ENCODE measurements around the gene NUMB. TPM values are rescaled to one million over a fixed set of nuclear protein-coding genes. Genes with fewer than 3 reads are reported as not detected.

NUMB gene
- total and polyA plus RNA-seq, 4 donors: 21.2 to 45.8 (median 26.1) TPM

DNA sequence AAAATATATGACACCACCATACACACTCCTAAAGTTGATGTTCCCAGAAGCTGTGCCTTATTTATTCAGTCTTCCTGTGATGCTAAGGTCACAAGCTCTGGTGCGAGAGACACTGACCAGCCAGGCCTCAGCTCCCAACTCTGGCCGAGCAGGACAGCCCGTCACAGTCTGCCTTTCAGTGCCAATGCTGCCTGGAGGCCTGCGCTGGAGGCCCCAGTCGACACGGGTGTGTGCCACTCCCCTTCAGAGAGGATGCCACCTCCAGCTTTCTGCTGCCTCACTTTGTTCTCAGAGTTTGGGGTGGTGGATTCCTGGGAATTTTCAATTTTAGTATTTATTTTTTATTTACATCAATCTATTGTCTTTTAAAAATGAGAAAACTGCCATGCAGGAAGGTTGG is 228.3 kb downstream of the NUMB start:
- Histone ChIP-seq H3K9me3 (ENCODE audit: control insufficient read depth in 4 of 4, low read length in 3 of 4) (no peaks in the 10 kb centered on the region), H3K4me3 (ENCODE audit: low read depth in 1 of 3, low read length in 3 of 3) (no peak overlapping the region), H3K9ac (ENCODE audit: low read depth in 1 of 2, low read length in 2 of 2) (no peak overlapping the region), H3K27ac (ENCODE audit: low read depth in 1 of 2, low read length in 2 of 2) (no peak overlapping the region), H3K36me3 (ENCODE audit: control insufficient read depth in 4 of 4, insufficient read depth in 3 of 4, low read depth in 1 of 4, low read length in 3 of 4) (peaks cover 0 to 4% (median 3%) of the 10 kb centered on the region in 4 donors), H3K27me3 (ENCODE audit: control insufficient read depth in 4 of 4, insufficient read depth in 4 of 4, low read length in 3 of 4) (no peaks in the 10 kb centered on the region), H3K4me1 (ENCODE audit: control insufficient read depth in 4 of 4, insufficient read depth in 4 of 4, low read length in 3 of 4) (no peaks in the 10 kb centered on the region)
- no peak for DNase-seq (ENCODE audit: low spot score)
- 96% methylated on average over 6 of the region's 6 CpGs for WGBS
- TF ChIP-seq NR2F2 (IDR thresholded peaks at IDR 0.05): no peak
- TF ChIP-seq, protein P1, sequence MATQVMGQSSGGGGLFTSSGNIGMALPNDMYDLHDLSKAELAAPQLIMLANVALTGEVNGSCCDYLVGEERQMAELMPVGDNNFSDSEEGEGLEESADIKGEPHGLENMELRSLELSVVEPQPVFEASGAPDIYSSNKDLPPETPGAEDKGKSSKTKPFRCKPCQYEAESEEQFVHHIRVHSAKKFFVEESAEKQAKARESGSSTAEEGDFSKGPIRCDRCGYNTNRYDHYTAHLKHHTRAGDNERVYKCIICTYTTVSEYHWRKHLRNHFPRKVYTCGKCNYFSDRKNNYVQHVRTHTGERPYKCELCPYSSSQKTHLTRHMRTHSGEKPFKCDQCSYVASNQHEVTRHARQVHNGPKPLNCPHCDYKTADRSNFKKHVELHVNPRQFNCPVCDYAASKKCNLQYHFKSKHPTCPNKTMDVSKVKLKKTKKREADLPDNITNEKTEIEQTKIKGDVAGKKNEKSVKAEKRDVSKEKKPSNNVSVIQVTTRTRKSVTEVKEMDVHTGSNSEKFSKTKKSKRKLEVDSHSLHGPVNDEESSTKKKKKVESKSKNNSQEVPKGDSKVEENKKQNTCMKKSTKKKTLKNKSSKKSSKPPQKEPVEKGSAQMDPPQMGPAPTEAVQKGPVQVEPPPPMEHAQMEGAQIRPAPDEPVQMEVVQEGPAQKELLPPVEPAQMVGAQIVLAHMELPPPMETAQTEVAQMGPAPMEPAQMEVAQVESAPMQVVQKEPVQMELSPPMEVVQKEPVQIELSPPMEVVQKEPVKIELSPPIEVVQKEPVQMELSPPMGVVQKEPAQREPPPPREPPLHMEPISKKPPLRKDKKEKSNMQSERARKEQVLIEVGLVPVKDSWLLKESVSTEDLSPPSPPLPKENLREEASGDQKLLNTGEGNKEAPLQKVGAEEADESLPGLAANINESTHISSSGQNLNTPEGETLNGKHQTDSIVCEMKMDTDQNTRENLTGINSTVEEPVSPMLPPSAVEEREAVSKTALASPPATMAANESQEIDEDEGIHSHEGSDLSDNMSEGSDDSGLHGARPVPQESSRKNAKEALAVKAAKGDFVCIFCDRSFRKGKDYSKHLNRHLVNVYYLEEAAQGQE (IDR thresholded peaks at IDR 0.05): no peak
- TF ChIP-seq, protein P2, sequence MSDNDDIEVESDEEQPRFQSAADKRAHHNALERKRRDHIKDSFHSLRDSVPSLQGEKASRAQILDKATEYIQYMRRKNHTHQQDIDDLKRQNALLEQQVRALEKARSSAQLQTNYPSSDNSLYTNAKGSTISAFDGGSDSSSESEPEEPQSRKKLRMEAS (IDR thresholded peaks at IDR 0.05): no peak
- TF ChIP-seq FOXA1 (IDR thresholded peaks at IDR 0.05): no peak
- no peak for TF ChIP-seq JUND (IDR thresholded peaks at IDR 0.05)
- TF ChIP-seq EGR1 (IDR thresholded peaks at IDR 0.05; ENCODE audit: low read depth in 2 of 2): no peak
- TF ChIP-seq, protein P3, sequence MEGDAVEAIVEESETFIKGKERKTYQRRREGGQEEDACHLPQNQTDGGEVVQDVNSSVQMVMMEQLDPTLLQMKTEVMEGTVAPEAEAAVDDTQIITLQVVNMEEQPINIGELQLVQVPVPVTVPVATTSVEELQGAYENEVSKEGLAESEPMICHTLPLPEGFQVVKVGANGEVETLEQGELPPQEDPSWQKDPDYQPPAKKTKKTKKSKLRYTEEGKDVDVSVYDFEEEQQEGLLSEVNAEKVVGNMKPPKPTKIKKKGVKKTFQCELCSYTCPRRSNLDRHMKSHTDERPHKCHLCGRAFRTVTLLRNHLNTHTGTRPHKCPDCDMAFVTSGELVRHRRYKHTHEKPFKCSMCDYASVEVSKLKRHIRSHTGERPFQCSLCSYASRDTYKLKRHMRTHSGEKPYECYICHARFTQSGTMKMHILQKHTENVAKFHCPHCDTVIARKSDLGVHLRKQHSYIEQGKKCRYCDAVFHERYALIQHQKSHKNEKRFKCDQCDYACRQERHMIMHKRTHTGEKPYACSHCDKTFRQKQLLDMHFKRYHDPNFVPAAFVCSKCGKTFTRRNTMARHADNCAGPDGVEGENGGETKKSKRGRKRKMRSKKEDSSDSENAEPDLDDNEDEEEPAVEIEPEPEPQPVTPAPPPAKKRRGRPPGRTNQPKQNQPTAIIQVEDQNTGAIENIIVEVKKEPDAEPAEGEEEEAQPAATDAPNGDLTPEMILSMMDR (IDR thresholded peaks at IDR 0.05; ENCODE audit: low read depth, low read length, missing input control): no peak
- no peak for TF ChIP-seq RAD21 (IDR thresholded peaks at IDR 0.05)
- TF ChIP-seq HNF4A (conservative IDR thresholded peaks at IDR 0.05): no peak
- TF ChIP-seq TAF1 (conservative IDR thresholded peaks at IDR 0.05): no peak
- no peak for TF ChIP-seq HNF4G (IDR thresholded peaks at IDR 0.05)
- TF ChIP-seq GABPA (IDR thresholded peaks at IDR 0.05 in 1 of 2, conservative IDR thresholded peaks at IDR 0.05 in 1 of 2): no peak
- no peak for TF ChIP-seq RXRA (IDR thresholded peaks at IDR 0.05)
- TF ChIP-seq YY1 (IDR thresholded peaks at IDR 0.05): no peak
- no peak for TF ChIP-seq SP1 (IDR thresholded peaks at IDR 0.05)

DNA sequence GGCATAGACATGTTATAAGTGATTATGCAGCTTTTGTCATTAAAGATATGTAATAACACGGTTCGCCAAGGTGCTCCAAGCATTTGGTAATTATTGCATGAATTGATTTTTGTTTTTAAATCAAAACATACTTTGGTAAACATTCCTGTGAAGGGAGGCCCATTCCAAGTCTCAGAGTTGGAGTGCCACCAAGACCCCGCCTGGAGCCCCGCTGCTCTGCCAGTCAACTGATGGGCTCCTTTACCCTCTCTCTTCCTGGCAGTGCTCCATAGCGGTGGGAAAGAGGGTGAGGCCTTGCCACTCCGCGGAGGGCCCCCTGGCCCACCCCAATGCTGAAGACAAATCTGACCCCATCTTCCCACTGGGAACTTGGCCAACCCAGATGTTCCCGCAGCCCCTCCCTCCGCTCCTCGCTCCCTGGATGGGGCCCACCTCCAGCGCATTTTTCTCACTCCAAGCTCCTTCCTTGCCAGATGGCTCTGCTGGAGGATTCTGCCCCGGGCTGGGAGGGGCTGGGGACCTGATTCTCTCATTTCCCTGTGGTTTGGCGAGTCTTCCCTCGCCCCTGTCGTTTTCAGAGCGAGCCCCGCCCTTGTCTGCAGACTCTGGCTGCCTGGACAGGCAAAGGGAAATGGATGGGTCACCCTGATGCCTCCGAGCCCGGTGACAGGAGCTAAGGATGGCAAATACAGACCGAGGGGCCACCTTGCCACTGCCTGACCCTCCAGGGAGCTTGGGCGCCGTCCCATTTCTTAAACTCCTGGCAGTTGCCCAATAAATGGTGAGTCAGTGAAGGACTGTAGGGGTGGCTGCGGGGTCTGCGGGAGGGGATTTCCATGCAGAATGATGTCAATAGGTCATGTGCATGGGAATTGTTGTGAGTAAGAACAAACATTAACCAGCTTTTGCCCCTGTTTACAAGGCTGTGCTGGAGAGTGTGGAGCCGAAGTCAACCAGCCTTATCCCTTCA is 230.2 kb downstream of the NUMB start:
- Histone ChIP-seq H3K9ac (ENCODE audit: low read depth in 1 of 2, low read length in 2 of 2) (no peak overlapping the region), H3K9me3 (ENCODE audit: control insufficient read depth in 4 of 4, low read length in 3 of 4) (no peaks in the 10 kb centered on the region), H3K4me1 (ENCODE audit: control insufficient read depth in 4 of 4, insufficient read depth in 4 of 4, low read length in 3 of 4) (no peaks in the 10 kb centered on the region), H3K27ac (ENCODE audit: low read depth in 1 of 2, low read length in 2 of 2) (no peak overlapping the region), H3K4me3 (ENCODE audit: low read depth in 1 of 3, low read length in 3 of 3) (no peak overlapping the region), H3K27me3 (ENCODE audit: control insufficient read depth in 4 of 4, insufficient read depth in 4 of 4, low read length in 3 of 4) (no peaks in the 10 kb centered on the region), H3K36me3 (ENCODE audit: control insufficient read depth in 4 of 4, insufficient read depth in 3 of 4, low read depth in 1 of 4, low read length in 3 of 4) (peaks cover 0 to 5% (median 4%) of the 10 kb centered on the region in 4 donors)
- no peak for DNase-seq (ENCODE audit: low spot score)
- WGBS: 71% methylated on average over 25 of the region's 25 CpGs
- TF ChIP-seq, protein P3 (IDR thresholded peaks at IDR 0.05; ENCODE audit: low read depth, low read length, missing input control): no peak
- TF ChIP-seq, protein P4, sequence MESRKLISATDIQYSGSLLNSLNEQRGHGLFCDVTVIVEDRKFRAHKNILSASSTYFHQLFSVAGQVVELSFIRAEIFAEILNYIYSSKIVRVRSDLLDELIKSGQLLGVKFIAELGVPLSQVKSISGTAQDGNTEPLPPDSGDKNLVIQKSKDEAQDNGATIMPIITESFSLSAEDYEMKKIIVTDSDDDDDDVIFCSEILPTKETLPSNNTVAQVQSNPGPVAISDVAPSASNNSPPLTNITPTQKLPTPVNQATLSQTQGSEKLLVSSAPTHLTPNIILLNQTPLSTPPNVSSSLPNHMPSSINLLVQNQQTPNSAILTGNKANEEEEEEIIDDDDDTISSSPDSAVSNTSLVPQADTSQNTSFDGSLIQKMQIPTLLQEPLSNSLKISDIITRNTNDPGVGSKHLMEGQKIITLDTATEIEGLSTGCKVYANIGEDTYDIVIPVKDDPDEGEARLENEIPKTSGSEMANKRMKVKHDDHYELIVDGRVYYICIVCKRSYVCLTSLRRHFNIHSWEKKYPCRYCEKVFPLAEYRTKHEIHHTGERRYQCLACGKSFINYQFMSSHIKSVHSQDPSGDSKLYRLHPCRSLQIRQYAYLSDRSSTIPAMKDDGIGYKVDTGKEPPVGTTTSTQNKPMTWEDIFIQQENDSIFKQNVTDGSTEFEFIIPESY (IDR thresholded peaks at IDR 0.05): no peak
- no peak for TF ChIP-seq GABPA (IDR thresholded peaks at IDR 0.05 in 1 of 2, conservative IDR thresholded peaks at IDR 0.05 in 1 of 2)
- TF ChIP-seq, protein P1 (IDR thresholded peaks at IDR 0.05): no peak
- TF ChIP-seq NR2F2 (IDR thresholded peaks at IDR 0.05): no peak
- TF ChIP-seq TAF1 (conservative IDR thresholded peaks at IDR 0.05): no peak
